DOHH2 (cell line): ENCODE measurements around the gene SEMA4D.
A peak's percentile ranks its signal among the peaks of the same experiment; 100 is the strongest.

ENCODE experiments used
- H3F3A ChIP-seq: fragments of 200-600 bp; sonication (generic), shearing (Covaris generic); 2 replicates; pipeline ENCODE4 v1.6.0; 2016; ENCODE audit warnings: antibody characterized with exemption, mild to moderate bottlenecking; ENCODE audit not compliant: control insufficient read depth, insufficient read depth
- H3K27ac ChIP-seq: fragments of 200-600 bp; sonication (generic); 2 replicates; pipeline ENCODE4 v1.5.1; 2014; ENCODE audit warnings: low read depth, mild to moderate bottlenecking, low read length, moderate library complexity
- H3K27me3 ChIP-seq: fragments of 200-600 bp; sonication (generic); 2 replicates; pipeline ENCODE4 v1.6.1; 2014; ENCODE audit warnings: mild to moderate bottlenecking, low read length, mixed read lengths; ENCODE audit not compliant: control insufficient read depth
- H3K36me3 ChIP-seq: fragments of 200-600 bp; sonication (generic); 2 replicates; pipeline ENCODE4 v1.6.1; 2014; ENCODE audit warnings: mild to moderate bottlenecking, low read length, moderate library complexity, mixed read lengths; ENCODE audit not compliant: control insufficient read depth
- H3K4me1 ChIP-seq: fragments of 200-600 bp; sonication (generic); 2 replicates; pipeline ENCODE4 v1.6.1; 2014; ENCODE audit warnings: mild to moderate bottlenecking, low read length, mixed read lengths; ENCODE audit not compliant: control insufficient read depth
- H3K4me2 ChIP-seq: fragments of 200-600 bp; sonication (generic); 2 replicates; pipeline ENCODE4 v1.6.0; 2014; ENCODE audit warnings: mild to moderate bottlenecking, low read length, moderate library complexity
- H3K4me3 ChIP-seq: fragments of 200-600 bp; sonication (generic); 2 replicates; pipeline ENCODE4 v1.5.1; 2014; ENCODE audit warnings: mild to moderate bottlenecking, low read length, mixed read lengths
- H3K79me2 ChIP-seq: fragments of 200-600 bp; sonication (generic); 2 replicates; pipeline ENCODE4 v1.6.1; 2014; ENCODE audit warnings: mild to moderate bottlenecking, low read length, mixed read lengths; ENCODE audit not compliant: control insufficient read depth
- H3K9me2 ChIP-seq: fragments of 200-600 bp; sonication (generic); replicated peaks from 2 replicates; pipeline ENCODE4 v1.6.1; 2014; ENCODE audit warnings: mild to moderate bottlenecking, low read length, mixed read lengths; ENCODE audit not compliant: control insufficient read depth
- H3K9me3 ChIP-seq: fragments of 200-600 bp; sonication (generic); 2 replicates; pipeline ENCODE4 v1.6.1; 2014; ENCODE audit warnings: antibody characterized with exemption, low read length, mixed read lengths; ENCODE audit not compliant: control insufficient read depth, insufficient read depth
- H4K20me1 ChIP-seq: fragments of 200-600 bp; sonication (generic); 2 replicates; pipeline ENCODE4 v1.6.0; 2014; ENCODE audit warnings: low read depth, mild to moderate bottlenecking, antibody characterized with exemption, low read length, moderate library complexity; ENCODE audit not compliant: control insufficient read depth, insufficient read depth
- EZH2phosphoT487 ChIP-seq: fragments of 200-600 bp; sonication (generic); IDR thresholded peaks from 2 replicates; pipeline ENCODE4 v1.6.1; 2017; ENCODE audit warnings: borderline replicate concordance, mild to moderate bottlenecking, antibody characterized with exemption, low read length, moderate library complexity, mixed read lengths
- TF ChIP-seq, protein P1 (sequence below): fragments of 200-600 bp; sonication (generic); IDR thresholded peaks from one replicate; pipeline ENCODE4 v1.5.1; 2014; ENCODE audit warnings: antibody characterized with exemption, mild to moderate bottlenecking, low read depth, low read length; ENCODE audit not compliant: poor library complexity, severe bottlenecking

Gene SEMA4D

DNA sequence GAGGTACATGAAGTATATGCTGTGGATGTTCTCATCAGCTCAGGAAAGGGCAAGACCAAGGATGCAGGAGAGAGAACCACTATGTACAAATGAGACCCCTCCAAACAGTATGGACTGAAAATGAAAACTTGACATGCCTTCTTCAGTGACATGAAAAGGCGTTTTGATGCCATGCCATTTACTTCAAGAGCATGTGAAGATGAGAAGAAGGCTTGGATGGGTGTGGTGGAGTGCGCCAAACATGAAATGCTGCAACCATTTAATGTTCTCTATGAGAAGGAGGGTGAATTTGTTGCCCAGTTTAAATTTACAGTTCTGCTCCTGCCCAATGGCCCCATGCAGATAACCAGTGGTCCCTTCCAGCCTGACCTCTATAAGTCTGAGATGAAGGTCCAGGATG is 47.7 kb downstream of the SEMA4D start:
- no peaks in the 10 kb centered on the region for H3K27me3 ChIP-seq
- H4K20me1 ChIP-seq: no peaks in the 10 kb centered on the region
- no peaks in the 10 kb centered on the region for H3K79me2 ChIP-seq
- H3K27ac ChIP-seq: no peak overlapping the region
- no peak overlapping the region for H3K4me2 ChIP-seq
- TF ChIP-seq, protein P1, sequence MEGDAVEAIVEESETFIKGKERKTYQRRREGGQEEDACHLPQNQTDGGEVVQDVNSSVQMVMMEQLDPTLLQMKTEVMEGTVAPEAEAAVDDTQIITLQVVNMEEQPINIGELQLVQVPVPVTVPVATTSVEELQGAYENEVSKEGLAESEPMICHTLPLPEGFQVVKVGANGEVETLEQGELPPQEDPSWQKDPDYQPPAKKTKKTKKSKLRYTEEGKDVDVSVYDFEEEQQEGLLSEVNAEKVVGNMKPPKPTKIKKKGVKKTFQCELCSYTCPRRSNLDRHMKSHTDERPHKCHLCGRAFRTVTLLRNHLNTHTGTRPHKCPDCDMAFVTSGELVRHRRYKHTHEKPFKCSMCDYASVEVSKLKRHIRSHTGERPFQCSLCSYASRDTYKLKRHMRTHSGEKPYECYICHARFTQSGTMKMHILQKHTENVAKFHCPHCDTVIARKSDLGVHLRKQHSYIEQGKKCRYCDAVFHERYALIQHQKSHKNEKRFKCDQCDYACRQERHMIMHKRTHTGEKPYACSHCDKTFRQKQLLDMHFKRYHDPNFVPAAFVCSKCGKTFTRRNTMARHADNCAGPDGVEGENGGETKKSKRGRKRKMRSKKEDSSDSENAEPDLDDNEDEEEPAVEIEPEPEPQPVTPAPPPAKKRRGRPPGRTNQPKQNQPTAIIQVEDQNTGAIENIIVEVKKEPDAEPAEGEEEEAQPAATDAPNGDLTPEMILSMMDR: no peak
- TF ChIP-seq EZH2phosphoT487: no peak
- peaks cover 26% of the 10 kb centered on the region for H3K4me1 ChIP-seq
- H3K36me3 ChIP-seq: no peaks in the 10 kb centered on the region
- no peak overlapping the region for H3K4me3 ChIP-seq
- H3K9me3 ChIP-seq: no peaks in the 10 kb centered on the region
- no peaks in the 10 kb centered on the region for H3K9me2 ChIP-seq
- no peaks in the 10 kb centered on the region; the same call in 1 of the 2 replicates for H3F3A ChIP-seq

DNA sequence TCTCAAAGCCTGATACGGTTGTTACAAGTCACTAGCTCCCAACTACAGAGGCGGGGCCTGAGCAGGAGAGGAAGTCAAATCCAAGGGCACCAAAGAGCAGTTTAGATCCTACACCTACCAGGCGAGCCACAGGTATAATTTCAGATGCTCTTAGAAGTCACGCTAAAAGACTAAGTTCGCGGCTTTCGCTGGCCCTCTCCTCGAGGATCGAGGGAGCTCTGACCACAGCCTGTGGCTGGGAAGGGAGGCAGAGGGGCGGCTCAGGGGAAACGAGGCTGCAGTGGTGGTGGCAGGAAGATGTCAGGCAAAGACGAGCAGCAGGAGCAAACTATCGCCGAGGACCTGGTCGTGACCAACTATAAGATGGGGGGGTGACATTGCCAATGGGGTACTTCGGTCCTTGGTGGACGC is 48.6 kb downstream of the SEMA4D start:
- Histone ChIP-seq H3K4me3 (no peak overlapping the region), H3K27ac (no peak overlapping the region), H3K4me1 (peaks cover 27% of the 10 kb centered on the region), H3K79me2 (no peaks in the 10 kb centered on the region), H4K20me1 (no peaks in the 10 kb centered on the region), H3K27me3 (no peaks in the 10 kb centered on the region), H3K4me2 (no peak overlapping the region), H3K9me3 (no peaks in the 10 kb centered on the region), H3F3A (no peaks in the 10 kb centered on the region; the same call in 1 of the 2 replicates), H3K36me3 (no peaks in the 10 kb centered on the region), H3K9me2 (no peaks in the 10 kb centered on the region)
- no peak for TF ChIP-seq EZH2phosphoT487
- TF ChIP-seq, protein P1: no peak

DNA sequence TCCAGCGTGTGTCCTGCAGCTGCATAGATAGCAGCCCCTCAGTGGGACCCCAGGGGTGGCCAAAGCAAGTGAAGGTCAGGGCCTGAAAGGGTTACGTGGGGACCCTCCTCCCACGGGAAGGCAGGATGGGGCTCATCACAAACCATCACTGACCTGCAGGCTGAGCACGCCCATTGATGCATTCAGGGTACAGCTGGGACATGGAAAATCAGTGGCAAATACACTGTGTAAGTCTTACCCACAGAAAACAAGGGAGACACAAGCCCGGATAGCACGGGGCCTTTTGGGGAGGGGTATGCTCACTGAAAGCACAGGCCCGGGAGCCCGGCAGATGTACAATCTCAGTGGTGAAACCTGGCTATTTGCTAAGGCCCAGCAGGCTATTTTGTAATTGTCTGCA is 49.1 kb downstream of the SEMA4D start:
- no peak for TF ChIP-seq EZH2phosphoT487
- TF ChIP-seq, protein P1: no peak
- Histone ChIP-seq H3K27ac (no peak overlapping the region), H3K36me3 (no peaks in the 10 kb centered on the region), H4K20me1 (no peaks in the 10 kb centered on the region), H3K9me2 (no peaks in the 10 kb centered on the region), H3K4me2 (peak overlapping the region; percentile 56), H3K9me3 (no peaks in the 10 kb centered on the region), H3K27me3 (no peaks in the 10 kb centered on the region), H3K4me3 (no peak overlapping the region), H3K79me2 (no peaks in the 10 kb centered on the region), H3K4me1 (peaks cover 31% of the 10 kb centered on the region), H3F3A (no peaks in the 10 kb centered on the region; the same call in 1 of the 2 replicates)

DNA sequence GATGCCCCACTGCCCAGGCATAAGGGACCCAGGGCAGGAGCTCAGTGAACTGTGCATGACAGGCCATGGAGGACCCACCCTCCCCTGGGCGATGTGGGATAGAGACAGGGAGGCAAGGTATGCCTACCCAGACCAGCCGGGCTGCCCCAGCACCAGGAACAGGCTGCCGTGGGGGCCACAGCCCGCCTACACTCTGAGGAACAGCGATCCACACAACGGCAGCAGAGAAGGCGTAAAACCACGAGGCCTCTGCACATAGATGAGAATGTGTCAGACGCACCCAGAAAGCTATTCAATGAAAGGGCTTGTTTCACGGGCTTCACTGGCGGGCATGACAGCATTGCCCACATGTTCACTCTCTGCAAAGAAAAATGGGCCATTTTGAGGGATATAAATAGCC is 49.5 kb downstream of the SEMA4D start:
- Histone ChIP-seq H3K9me2 (no peaks in the 10 kb centered on the region), H3K9me3 (no peaks in the 10 kb centered on the region), H3K36me3 (no peaks in the 10 kb centered on the region), H3K27ac (no peak overlapping the region), H3F3A (no peaks in the 10 kb centered on the region; the same call in 1 of the 2 replicates), H3K4me3 (no peak overlapping the region), H3K4me1 (peaks cover 35% of the 10 kb centered on the region), H3K79me2 (no peaks in the 10 kb centered on the region), H3K4me2 (peak overlapping the region; percentile 56), H4K20me1 (peaks cover 1% of the 10 kb centered on the region; the same call in 1 of the 2 replicates), H3K27me3 (no peaks in the 10 kb centered on the region)
- TF ChIP-seq, protein P1: no peak
- TF ChIP-seq EZH2phosphoT487: no peak
